ENCODE results near the gene ROR1.

ROR1 gene

GRCh38 chr1:64062529-64062928 is 288.7 kb downstream of the ROR1 start:
- Histone ChIP-seq H3K9me3 (ENCODE audit: low read depth, low read length) (no peaks in the 10 kb centered on the region), H3K27ac (no peak overlapping the region), H3K9ac (ENCODE audit: insufficient read length) (no peak overlapping the region), H3K36me3 (ENCODE audit: insufficient read depth, low read length) (no peaks in the 10 kb centered on the region), H3K4me3 (no peak overlapping the region)
- TF ChIP-seq POLR2AphosphoS5 (IDR thresholded peaks at IDR 0.05; ENCODE audit: borderline replicate concordance, low read depth, low read length) (no peak), EZH2 (IDR thresholded peaks at IDR 0.05) (no peak), FOXP2 (optimal IDR thresholded peaks at IDR 0.05; ENCODE audit: control extremely low read depth, extremely low read length, insufficient read depth) (no peak)
- no peak for DNase-seq (ENCODE audit: low read depth, low spot score)

- Histone ChIP-seq H3K4me3 (no peak overlapping the region), H3K9me3 (ENCODE audit: low read depth, low read length) (no peaks in the 10 kb centered on the region), H3K9ac (ENCODE audit: insufficient read length) (no peak overlapping the region), H3K36me3 (ENCODE audit: insufficient read depth, low read length) (no peaks in the 10 kb centered on the region), H3K27ac (no peak overlapping the region)
- TF ChIP-seq EZH2 (IDR thresholded peaks at IDR 0.05) (no peak), POLR2AphosphoS5 (IDR thresholded peaks at IDR 0.05; ENCODE audit: borderline replicate concordance, low read depth, low read length) (no peak), FOXP2 (optimal IDR thresholded peaks at IDR 0.05; ENCODE audit: control extremely low read depth, extremely low read length, insufficient read depth) (no peak)
- no peak for DNase-seq (ENCODE audit: low read depth, low spot score)
Observed at GRCh38 chr1:64062941-64063581, 289.2 kb downstream of the ROR1 start.

GRCh38 chr1:64065571-64065970 is 291.8 kb downstream of the ROR1 start:
- DNase-seq (ENCODE audit: low read depth, low spot score): no peak
- no peaks in the 10 kb centered on the region for H3K36me3 ChIP-seq (ENCODE audit: insufficient read depth, low read length)
- H3K4me3 ChIP-seq: no peak overlapping the region
- H3K9me3 ChIP-seq (ENCODE audit: low read depth, low read length): no peaks in the 10 kb centered on the region
- no peak for TF ChIP-seq FOXP2 (optimal IDR thresholded peaks at IDR 0.05; ENCODE audit: control extremely low read depth, extremely low read length, insufficient read depth)
- no peak for TF ChIP-seq EZH2 (IDR thresholded peaks at IDR 0.05)
- TF ChIP-seq POLR2AphosphoS5 (IDR thresholded peaks at IDR 0.05; ENCODE audit: borderline replicate concordance, low read depth, low read length): no peak
- H3K9ac ChIP-seq (ENCODE audit: insufficient read length): no peak overlapping the region
- no peak overlapping the region for H3K27ac ChIP-seq

- no peaks in the 10 kb centered on the region for H3K9me3 ChIP-seq (ENCODE audit: low read depth, low read length)
- no peak overlapping the region for H3K9ac ChIP-seq (ENCODE audit: insufficient read length)
- no peak overlapping the region for H3K4me3 ChIP-seq
- no peak overlapping the region for H3K27ac ChIP-seq
- DNase-seq (ENCODE audit: low read depth, low spot score): no peak
- no peak for TF ChIP-seq EZH2 (IDR thresholded peaks at IDR 0.05)
- no peak for TF ChIP-seq FOXP2 (optimal IDR thresholded peaks at IDR 0.05; ENCODE audit: control extremely low read depth, extremely low read length, insufficient read depth)
- no peak for TF ChIP-seq POLR2AphosphoS5 (IDR thresholded peaks at IDR 0.05; ENCODE audit: borderline replicate concordance, low read depth, low read length)
- H3K36me3 ChIP-seq (ENCODE audit: insufficient read depth, low read length): no peaks in the 10 kb centered on the region
Observed at GRCh38 chr1:64072089-64072793, 298.4 kb downstream of the ROR1 start.

GRCh38 chr1:64073705-64074104 is 299.9 kb downstream of the ROR1 start:
- Histone ChIP-seq H3K36me3 (ENCODE audit: insufficient read depth, low read length) (no peaks in the 10 kb centered on the region), H3K9ac (ENCODE audit: insufficient read length) (no peak overlapping the region), H3K9me3 (ENCODE audit: low read depth, low read length) (no peaks in the 10 kb centered on the region), H3K4me3 (peak overlapping the region; percentile 35), H3K27ac (peak overlapping the region; percentile 47; the same call in 1 of the 2 replicates)
- no peak for TF ChIP-seq FOXP2 (optimal IDR thresholded peaks at IDR 0.05; ENCODE audit: control extremely low read depth, extremely low read length, insufficient read depth)
- peak; percentile 46; the same call in 1 of the 2 replicates for TF ChIP-seq POLR2AphosphoS5 (IDR thresholded peaks at IDR 0.05; ENCODE audit: borderline replicate concordance, low read depth, low read length)
- DNase-seq (ENCODE audit: low read depth, low spot score): peak; percentile 92

- H3K9ac ChIP-seq (ENCODE audit: insufficient read length): no peak overlapping the region
- TF ChIP-seq FOXP2 (optimal IDR thresholded peaks at IDR 0.05; ENCODE audit: control extremely low read depth, extremely low read length, insufficient read depth) (no peak), EZH2 (IDR thresholded peaks at IDR 0.05) (no peak), POLR2AphosphoS5 (IDR thresholded peaks at IDR 0.05; ENCODE audit: borderline replicate concordance, low read depth, low read length) (no peak)
- no peaks in the 10 kb centered on the region for H3K9me3 ChIP-seq (ENCODE audit: low read depth, low read length)
Observed at GRCh38 chr1:64074767-64075166, 300.9 kb downstream of the ROR1 start.

GRCh38 chr1:64077281-64077940 is 303.6 kb downstream of the ROR1 start:
- Histone ChIP-seq H3K9ac (ENCODE audit: insufficient read length) (no peak overlapping the region), H3K9me3 (ENCODE audit: low read depth, low read length) (no peaks in the 10 kb centered on the region), H3K36me3 (ENCODE audit: insufficient read depth, low read length) (no peaks in the 10 kb centered on the region), H3K27ac (no peak overlapping the region), H3K4me3 (no peak overlapping the region)
- no peak for DNase-seq (ENCODE audit: low read depth, low spot score)
- TF ChIP-seq POLR2AphosphoS5 (IDR thresholded peaks at IDR 0.05; ENCODE audit: borderline replicate concordance, low read depth, low read length) (no peak), EZH2 (IDR thresholded peaks at IDR 0.05) (no peak), FOXP2 (optimal IDR thresholded peaks at IDR 0.05; ENCODE audit: control extremely low read depth, extremely low read length, insufficient read depth) (no peak)

More at GRCh38 chr1:64074767-64075166, 300.9 kb downstream of the ROR1 start:
- no peak for DNase-seq (ENCODE audit: low read depth, low spot score)
- H3K36me3 ChIP-seq (ENCODE audit: insufficient read depth, low read length): no peaks in the 10 kb centered on the region
- H3K27ac ChIP-seq: no peak overlapping the region
- no peak overlapping the region for H3K4me3 ChIP-seq

- Histone ChIP-seq H3K36me3 (ENCODE audit: insufficient read depth, low read length) (no peaks in the 10 kb centered on the region), H3K9me3 (ENCODE audit: low read depth, low read length) (no peaks in the 10 kb centered on the region), H3K4me3 (no peak overlapping the region), H3K27ac (no peak overlapping the region), H3K9ac (ENCODE audit: insufficient read length) (no peak overlapping the region)
- no peak for DNase-seq (ENCODE audit: low read depth, low spot score)
- TF ChIP-seq FOXP2 (optimal IDR thresholded peaks at IDR 0.05; ENCODE audit: control extremely low read depth, extremely low read length, insufficient read depth) (no peak), POLR2AphosphoS5 (IDR thresholded peaks at IDR 0.05; ENCODE audit: borderline replicate concordance, low read depth, low read length) (no peak), EZH2 (IDR thresholded peaks at IDR 0.05) (no peak)
Observed at GRCh38 chr1:64080941-64081562, 307.2 kb downstream of the ROR1 start.

Data from SK-N-MC (cell line).